GM12874 (cell line): ENCODE measurements around the gene ACHE.

Experiments
- CTCF ChIP-seq: IDR thresholded peaks from 2 replicates; pipeline ENCODE4 v1.5.1; 2011; ENCODE audit warnings: low read depth, mild to moderate bottlenecking, control low read depth, low read length, moderate library complexity; ENCODE audit not compliant: insufficient read depth

Gene ACHE

GRCh38 chr7:100892364-100893317 lies 3.0 kb downstream of the ACHE start:
- no peak for TF ChIP-seq CTCF

- TF ChIP-seq CTCF: no peak
Observed at GRCh38 chr7:100891568-100892247, 4.0 kb downstream of the ACHE start.

GRCh38 chr7:100890653-100891567 lies 4.8 kb downstream of the ACHE start:
- TF ChIP-seq CTCF: no peak

GRCh38 chr7:100888988-100889750 lies 6.5 kb downstream of the ACHE start, which contains the start of gene UFSP1:
TSS of gene UFSP1 (minus strand) at chr7:100889715. CDS start at chr7:100889271, 444 bp downstream.
- TF ChIP-seq CTCF: no peak

GRCh38 chr7:100888291-100888987 lies 7.2 kb downstream of the ACHE start:
- TF ChIP-seq CTCF: no peak

- TF ChIP-seq CTCF: no peak
Observed at GRCh38 chr7:100887516-100888290, 8.0 kb downstream of the ACHE start.
